HG03139 (cell line): ENCODE results near the gene VANGL1.

Experiments used
- ATAC-seq: cut with Tn5 transposase; IDR thresholded peaks from one replicate; pipeline ENCODE4 v1.9.1; 2021; ENCODE audit not compliant: unreplicated experiment

VANGL1 gene

DNA sequence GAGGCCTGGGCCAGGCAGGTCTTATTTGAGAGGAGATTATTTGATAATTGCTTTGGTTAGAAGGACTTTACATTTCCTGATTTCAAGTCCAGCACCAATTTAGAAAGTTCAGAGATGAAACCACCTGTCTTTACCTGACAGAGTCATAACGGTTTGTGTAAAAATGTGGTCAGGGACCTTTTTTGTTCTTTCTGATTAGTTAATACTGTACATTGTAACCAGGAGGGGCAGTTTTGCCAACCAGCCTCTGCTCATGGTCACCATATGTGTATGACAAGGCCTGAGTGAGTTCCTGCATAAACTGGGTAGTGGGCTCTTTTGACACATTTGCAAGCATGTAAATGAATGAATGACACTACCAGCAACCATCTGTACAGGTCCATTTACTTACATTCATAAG is 55.8 kb downstream of the VANGL1 start:
- ATAC-seq = no peak

DNA sequence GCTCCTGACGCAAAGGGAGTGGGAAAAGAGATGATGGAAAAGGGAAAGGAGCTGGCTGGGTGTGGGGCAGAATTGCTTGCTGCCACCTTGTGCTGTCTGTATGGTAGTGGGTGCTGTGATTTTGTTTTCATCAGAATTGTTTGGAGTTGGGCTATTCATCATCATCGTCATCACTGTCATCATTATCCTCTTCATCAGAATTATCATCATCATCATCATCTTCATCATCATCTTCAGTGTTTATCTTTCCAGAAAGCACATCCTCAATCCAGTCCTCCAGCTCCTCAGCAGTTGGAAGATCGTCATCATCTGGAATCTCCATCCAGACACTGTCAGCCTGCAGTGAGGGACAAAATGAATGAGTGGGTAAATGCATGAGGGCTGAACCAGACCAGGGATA is 59.3 kb downstream of the VANGL1 start:
- no peak for ATAC-seq

- no peak for ATAC-seq
Observed at GRCh38 chr1:115702959-115703358, 61.2 kb downstream of the VANGL1 start.

GRCh38 chr1:115705085-115705951 is 63.5 kb downstream of the VANGL1 start:
- ATAC-seq = no peak

GRCh38 chr1:115705963-115706362 is 64.2 kb downstream of the VANGL1 start:
- ATAC-seq = no peak

DNA sequence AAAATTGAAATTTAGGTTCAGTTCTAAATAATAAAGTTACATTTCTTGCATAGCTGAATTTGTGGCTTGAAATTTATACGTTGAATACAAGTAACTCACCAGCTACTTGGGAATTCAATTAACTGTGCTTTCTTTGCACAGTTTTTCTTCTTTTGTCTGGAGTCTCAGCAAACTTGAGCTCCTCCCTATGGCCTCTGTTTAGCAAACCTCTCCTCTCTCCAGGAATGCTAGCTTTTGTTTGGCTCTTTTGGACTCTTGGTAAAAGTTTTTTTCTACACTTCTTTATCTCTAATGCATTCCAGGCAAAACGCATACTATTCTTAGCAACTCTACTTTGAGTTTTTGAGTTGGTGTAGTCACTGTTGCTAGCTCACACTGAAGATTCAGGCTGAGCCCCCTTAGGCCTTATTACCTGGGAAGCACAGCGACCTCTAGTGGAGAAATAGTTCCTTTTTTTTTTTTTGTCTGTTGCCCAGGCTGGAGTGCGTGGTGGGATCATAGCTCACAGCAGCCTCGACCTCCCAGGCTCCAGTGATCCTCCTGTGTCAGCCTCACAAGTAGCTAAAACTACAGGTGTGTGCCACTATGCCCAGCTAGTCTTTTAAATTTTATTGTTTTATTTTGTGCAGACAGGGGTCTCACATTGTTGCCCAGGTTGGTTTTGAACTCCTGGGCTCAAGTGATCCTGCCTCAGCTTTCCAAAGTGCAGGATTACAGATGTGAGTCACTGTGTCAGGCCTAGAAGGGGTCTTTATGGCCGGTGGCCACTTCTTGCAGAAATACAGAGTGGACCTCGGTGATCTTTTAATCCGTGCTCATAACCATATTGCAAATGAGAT is 65.0 kb downstream of the VANGL1 start:
- no peak for ATAC-seq

- ATAC-seq = no peak
Observed at GRCh38 chr1:115710859-115711624, 69.3 kb downstream of the VANGL1 start.

DNA sequence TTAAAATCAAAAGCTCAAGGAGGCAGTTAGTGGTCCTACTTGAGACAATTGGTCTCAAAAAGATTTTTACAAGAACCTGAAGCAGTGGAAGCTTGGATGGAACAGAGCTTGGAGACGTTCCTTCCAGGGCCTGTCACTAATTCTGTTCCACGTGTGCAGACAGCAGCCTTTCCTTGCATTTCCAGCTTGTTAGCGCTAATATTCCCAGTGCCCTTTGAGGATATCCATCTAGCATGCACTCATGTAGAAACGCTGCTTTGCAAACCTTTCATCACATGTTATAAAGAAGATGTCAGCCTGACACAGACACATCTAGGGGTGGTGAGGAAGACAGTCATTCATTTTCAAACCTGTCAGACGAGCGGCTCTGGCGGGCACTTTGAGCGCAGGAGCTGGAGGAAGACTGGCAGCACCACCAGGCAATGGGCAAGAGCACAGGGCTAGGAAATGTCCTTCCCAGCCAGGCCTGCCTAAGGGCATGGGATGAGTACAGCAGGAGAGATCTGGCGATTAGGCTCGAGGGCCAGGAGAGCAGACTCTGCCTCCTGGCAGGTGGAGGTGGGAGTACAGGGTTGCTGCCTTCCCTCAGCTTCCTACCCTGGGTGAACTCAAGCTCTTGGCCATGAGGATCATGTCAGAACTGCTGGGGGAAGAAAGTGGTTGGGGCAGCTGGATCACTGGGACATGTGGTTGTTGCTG is 71.3 kb downstream of the VANGL1 start:
- ATAC-seq = no peak

DNA sequence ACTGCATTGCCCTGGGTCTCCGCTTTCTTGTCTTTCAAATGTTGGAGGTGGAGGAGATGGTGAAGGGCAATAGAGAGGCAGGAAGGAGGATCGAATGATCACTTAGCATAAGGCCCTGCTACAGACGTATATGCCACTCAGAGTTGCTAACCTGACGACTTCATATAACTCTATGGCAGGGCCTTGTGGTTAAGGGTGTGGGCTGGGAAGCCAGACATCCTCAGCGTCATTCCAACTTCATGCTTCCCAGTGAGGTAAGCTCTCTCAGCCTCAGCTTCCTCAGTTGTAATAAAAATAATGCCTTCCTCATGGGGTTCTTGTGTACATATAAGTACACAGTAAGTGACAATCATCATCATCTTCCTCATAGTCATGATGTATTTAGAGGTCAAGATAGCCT is 72.1 kb downstream of the VANGL1 start:
- no peak for ATAC-seq

DNA sequence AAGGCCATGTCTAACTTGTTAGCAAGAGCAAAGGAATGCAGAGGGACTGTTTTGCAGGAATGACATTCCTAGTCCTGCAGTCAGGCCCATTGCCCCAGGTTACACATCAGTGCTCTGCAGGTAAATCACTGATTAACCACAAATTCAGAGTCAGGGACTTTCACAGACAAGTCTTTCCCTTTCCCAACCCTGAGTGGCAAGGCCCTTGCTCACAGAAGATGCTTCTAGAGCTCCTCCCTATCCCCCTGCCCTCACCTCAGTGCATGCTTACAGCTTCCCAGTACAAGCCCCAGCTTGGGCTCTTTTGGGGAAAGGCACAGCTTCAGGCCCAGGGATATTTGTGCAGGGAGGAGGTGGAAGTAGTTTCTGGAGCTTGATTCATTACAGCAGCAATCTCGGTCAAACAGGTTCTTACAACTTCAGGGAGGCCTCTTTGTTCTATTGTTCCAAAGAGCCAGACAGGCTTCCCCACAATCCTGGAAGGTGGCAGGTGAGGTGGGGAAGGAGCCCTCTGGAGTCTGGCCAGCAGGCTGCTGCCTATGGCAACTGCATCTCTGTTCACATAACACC is 72.9 kb downstream of the VANGL1 start:
- ATAC-seq = no peak

GRCh38 chr1:115717541-115717940 is 75.8 kb downstream of the VANGL1 start:
- no peak for ATAC-seq

DNA sequence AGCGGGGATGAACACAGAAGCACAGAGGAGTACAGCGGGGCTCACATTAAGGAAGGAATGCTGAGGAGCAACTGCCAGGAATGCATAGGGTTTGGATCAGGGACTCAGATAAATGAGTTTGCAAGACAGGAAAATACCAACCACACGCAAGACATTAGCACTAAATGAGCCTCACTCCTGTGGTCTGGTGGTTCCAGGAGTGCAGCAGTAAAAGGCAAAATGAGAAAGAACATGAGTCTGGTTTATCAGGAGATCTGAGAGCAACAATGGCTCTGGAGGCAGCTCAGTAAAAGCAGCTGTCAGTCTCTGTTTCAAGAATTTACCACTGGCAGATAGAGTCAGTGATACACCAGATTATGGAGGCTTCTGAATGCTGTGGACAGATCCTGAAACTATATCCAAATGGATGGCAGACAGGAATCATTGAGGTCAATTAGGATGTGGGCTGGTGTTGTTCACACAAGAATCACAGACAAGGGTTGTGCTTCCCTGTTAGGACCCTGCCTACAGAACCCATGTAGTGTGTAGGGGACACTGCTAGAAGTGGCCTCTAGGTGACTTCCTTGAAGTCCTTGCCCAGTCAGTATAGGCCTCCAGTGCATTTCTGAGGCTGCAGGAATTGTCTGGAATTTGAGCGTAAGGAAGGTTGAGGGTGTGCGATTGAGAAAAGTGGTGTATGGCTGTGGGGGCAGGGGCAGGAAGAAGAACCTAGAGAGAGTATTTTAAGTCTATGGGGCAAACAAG is 76.4 kb downstream of the VANGL1 start:
- ATAC-seq = no peak

- ATAC-seq = no peak
Observed at GRCh38 chr1:115719285-115719684, 77.5 kb downstream of the VANGL1 start.

DNA sequence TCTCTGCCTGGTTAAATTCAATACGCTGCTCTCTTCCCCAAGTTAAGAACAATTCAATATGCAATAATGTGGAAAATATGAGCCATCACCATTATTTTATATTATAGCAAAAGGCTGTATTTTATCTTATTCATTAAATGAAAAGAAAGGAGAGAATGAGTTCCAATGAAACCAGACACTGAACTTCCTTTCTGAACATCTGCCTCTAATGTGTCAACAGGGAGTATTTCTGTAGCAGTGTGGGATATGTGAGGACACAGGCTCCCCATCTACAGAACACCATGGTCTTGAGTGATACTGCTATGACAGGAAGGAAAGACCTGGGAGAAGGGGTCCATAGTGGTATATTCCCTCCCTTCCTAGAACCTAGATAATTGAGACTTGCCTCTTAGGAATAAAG is 80.5 kb downstream of the VANGL1 start:
- no peak for ATAC-seq

DNA sequence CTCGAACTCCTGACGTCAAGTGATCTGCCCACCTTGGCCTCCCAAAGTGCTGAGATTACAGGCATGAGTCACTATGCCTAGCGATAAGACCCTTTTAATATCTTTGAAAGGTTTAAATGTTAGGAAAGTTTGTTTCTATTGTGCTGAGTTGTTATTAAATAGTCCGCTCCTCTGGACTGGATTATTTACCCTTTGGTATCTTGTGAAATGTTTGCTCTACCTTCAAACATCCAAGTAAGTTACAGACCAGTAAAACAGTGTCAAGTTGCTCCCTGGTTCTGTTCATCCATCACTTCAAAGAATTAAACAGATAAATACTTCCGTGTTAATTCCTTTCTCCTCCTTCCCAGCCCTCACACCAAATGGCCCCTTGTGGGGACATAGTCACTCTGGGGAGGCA is 82.0 kb downstream of the VANGL1 start:
- ATAC-seq = no peak

- ATAC-seq = no peak
Observed at GRCh38 chr1:115725600-115725999, 83.8 kb downstream of the VANGL1 start.

DNA sequence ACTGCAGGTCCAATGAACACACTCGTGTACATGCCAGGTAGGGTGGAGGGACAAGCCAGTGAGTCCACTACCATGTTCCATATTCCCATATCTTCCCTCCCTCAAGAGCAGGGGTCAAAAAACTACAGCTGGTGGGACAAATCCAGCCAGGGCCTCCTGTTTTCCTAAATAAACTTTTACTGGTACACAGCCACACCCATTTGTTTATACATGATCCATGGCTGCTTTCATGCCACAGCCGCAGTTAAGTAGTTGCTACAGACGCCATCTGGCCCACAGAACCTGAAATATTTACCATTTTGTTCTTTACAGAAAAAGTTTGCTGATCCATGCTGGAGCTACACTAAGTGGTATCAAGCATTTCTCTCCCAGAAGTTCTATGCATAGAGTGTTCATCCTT is 84.4 kb downstream of the VANGL1 start:
- no peak for ATAC-seq

DNA sequence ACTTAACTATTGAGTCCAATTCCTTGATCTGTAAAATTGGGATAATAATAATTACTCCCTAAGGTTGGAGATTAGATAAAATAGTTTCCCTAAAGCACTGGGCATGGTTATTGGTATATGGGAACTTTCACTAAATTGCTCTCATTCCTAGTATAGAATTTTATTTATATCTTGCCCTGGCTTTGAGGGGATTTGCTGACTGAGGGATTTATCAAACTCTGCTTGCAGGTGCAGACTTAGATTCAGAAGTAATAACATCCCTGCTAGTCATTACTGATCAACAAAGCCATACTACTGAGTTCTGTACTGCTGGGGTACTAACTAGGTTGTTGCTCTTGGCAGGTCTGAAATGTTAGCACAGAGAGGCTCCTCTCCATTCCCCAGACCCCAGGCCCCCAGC is 84.8 kb downstream of the VANGL1 start:
- ATAC-seq = no peak

- ATAC-seq = no peak
Observed at GRCh38 chr1:115727706-115728249, 86.0 kb downstream of the VANGL1 start.

GRCh38 chr1:115728341-115728740 is 86.6 kb downstream of the VANGL1 start:
- no peak for ATAC-seq
